IPS DF 19.7 (cell line): Measurements from ENCODE around the gene RC3H2.
A peak's percentile ranks its signal among the peaks of the same experiment; 100 is the strongest.
"Not testable (repeated sequence)": the region's sequence is repeated elsewhere in the genome, so short reads cannot be mapped to it uniquely, and the experiment has no call there.

Experiments
- DNase-seq: peaks from one replicate; pipeline ENCODE4 v3.0.0-alpha.2; 2013; ENCODE audit warnings: low read depth, low spot score

RC3H2 gene

DNA sequence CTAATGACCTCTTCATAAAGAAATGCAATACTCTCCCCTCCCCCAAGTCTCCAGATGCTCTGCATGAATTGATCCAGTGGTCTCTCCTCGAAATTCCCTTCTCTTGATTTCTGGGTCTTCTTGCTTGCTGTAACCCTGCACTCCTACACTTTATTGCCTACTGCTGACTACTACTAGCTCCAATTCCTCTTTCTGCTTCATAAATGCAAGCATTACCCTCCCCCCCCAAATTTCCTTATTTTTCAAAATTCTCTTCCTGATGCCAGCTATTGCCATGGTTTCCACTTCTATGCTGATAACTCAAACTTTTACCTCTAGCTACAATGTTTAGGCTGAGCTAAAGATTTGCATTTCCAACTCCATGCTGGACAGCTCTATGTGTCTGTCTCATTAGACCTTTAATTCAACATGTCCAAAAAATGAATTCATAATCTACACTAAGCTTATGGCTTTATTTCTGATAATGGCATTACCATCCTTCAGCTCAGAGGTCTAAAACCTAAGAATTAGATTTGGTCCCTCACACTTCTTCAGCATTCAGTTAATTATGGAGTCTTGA, 24.7 kb upstream of the RC3H2 start:
- no peak for DNase-seq

DNA sequence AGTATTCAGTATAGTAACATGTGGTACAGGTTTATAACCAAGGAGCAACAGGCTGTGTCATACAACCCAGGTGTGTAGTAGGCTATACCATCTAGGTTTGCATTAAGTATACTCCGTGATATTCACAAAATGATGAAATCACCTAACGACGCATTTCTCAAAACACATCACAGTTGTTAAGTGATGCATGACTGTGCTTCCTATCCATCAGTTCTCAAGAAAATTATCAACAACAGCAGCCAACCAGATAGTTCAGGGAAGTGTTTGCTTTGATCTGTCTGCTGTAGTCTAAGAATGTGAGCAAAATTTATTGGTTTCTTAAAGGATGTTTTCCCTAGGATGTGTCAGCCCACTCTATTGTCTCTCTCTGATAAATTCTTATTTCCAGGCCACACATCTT, 18.8 kb upstream of the RC3H2 start:
- no peak for DNase-seq

DNA sequence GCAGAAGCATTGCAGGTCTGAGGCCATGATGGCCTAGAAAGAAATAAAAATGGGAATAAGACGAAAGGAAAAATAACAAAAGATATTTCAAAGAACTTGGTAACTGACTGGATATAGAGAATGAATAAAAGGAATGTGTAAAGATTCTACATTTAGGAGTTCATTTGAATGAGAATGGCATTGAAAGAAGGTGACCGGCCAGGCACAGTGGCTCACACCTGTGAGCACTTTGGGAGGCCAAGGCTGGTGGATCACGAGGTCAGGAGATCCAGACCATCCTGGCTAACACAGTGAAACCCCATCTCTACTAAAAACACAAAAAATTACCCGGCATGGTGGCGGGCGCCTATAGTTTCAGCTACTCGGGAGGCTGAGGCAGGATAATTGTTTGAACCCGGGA, 17.6 kb upstream of the RC3H2 start:
- no peak for DNase-seq

DNA sequence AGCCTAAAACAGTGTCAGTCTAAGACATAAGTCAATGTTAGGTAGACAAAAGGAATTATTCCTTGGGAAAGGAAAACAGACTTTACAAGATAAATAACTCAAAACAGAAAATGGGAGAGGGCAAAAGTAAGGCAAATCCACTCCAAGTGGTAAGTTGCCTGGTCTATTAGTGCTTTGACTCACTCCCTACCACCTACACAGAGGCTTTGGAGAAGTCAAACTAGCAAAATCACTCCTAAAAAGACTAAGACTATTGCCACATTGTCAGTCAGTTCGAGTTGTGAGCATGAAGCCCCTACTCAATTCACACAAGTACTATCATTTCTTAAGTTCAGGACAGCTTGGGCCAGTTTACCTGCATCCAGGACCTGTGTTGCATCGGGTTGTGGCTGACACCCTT, 13.2 kb upstream of the RC3H2 start:
- no peak for DNase-seq

DNA sequence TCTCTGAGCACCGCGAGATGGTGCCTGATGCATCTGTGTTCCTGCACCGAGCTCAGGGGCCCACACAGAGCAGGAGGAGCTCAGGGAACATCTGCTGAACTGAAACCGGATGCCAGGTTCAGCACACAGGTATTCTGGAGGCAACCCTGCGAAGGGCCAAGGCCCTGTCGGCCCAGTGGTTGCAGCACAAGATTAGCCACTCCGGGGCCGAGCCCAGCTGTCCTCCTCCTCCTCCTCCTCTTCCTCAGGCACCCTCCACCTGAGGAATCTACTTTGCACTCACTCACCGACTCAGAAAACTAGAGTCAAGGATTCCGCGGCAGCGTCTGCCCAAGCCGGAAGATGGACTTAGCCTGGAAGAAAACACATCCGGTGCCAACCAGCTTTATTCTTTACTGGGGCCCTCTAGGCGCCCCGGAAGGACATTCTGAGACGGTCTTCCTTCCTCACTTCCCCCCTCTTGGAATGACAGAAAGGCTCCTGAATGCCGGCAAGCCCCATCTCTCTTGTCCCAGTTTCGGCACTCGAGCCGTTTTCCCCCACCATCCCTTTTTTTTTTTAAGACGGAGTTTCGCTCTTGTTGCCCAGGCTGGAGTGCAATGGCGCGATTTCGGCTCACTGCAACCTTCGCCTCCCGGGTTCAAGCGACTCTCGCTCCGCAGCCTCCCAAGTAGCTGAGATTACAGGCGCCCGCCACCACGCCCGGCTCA, 8.0 kb upstream of the RC3H2 start, which contains the start of gene ZBTB6:
Gene ZBTB6, minus strand, starts transcription at position 360 of the 710 bp plus-strand sequence. CDS start 1,251 bp downstream, outside the sequence.
- DNase-seq = peak; percentile 74

DNA sequence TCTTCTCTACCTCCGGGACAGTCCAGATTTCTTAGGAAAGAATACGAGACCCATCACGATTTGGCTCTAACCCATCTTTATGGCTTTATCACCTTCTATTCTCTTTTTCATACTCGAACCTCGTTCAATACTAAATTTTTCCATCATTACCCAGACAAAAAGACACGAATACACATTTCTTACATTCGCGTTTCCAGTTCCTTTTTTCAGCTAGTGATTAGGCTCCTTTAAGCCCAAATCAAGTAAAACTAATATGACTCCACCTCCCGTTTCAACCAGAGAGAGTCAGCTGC, 7.5 kb upstream of the RC3H2 start:
- DNase-seq = no peak

DNA sequence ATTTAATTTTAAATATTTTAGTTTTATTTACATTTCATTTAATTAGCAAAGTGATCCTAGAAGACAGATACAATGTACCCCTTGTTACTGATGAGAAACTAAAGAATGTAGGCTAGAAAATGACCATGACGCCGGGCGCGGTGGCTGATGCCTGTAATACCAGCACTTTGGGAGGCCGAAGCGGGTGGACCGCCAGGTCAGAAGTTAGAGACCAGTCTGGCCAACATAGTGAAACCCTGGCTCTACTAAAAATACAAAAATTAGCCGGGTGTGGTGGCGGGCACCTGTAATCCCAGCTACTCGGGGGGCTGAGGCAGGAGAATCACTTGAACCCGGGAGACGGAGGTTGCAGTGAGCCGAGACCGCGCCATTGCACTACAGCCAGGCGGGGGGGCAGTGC, 963 bp upstream of the RC3H2 start:
- not testable (repeated sequence) for DNase-seq

DNA sequence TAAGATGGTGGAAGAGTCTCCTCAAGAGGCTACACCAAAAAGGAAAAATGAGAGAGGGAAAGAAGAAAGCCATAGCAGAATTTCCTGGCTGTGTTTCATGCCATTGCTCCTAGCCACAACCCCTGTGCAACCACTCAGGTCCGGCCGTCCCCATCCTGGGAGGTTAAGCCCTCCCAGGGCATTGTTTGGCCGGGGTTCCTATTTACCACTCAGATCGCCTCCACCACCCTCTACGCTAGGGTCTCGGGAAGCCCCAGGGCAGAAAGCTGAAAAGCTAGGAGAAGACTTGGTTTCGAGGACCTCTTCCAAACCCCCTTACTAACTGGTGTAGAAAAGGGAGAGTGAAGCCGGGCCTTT, 715 bp downstream of the RC3H2 start:
- DNase-seq = no peak

DNA sequence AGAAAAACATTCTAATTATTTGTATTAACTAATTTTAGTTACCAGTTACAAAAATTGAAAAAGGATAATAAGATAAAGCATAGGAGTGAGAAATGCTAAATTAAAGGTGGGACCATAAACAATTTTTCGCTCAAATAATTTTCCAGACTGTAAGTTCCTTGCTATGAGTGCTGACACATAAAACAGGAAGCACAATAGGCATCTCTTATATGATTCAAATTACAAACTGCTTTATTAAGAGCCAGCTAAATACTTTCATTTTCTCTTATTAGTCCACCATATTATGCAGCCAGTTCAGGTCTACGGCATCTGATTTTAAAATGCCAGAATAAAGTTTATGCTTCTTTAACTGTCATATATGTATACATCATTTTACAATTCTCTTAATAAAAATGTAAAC, 4.4 kb downstream of the RC3H2 start:
- no peak for DNase-seq

DNA sequence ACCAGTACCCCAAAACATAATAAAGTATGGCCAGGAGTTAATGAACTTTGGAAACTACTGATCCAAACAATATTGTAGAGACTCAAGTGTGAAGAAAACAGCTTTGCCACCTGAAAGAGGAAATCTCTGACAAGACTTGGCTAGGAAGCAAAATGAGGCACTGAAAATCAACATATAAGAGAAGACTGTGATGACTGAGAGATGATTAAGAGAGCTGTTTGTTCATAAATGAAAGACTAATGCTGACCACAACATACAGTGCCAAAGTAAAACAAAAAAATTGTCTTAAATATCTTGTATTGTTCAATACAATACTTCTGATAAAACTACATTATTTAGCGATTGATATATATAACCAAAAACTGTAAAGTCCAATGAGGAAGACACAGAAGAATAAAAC, 7.2 kb downstream of the RC3H2 start:
- no peak for DNase-seq

DNA sequence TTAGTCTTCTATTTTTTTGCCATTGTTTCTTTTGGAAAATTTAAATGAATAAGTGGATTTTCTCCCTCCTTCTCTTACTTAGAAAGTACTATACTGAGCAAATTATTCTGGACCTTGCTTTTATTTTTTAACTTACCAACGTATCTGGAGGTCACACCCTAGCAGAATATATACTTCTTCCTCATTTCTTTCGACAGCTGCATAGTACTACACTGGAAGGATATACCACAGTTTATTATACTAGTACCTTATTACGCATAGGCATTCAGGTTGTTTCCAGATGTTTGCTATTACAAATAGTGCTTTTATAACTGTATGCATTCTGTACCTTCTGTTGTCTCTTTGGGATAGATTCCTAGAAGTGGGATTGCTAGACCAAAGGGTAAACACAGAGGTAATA, 16.7 kb downstream of the RC3H2 start:
- no peak for DNase-seq

DNA sequence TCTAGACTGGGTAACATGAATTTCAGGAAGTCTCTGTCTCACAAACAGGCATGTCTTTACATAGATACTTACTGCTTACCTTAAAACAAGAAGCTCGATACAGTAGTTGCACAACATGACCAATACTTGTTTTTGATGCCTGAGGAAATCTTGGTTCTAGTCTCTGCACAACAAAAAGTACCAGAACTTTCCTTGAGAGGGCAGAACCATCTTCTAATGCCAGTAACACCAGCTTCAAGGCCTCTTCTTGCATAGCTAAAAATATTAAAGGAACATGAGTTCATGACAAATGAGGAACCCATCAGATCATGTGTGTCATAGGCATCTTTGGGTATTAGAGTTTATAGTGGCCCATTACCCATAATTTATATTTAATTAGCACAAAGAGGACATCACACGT, 22.0 kb downstream of the RC3H2 start:
- DNase-seq = no peak

DNA sequence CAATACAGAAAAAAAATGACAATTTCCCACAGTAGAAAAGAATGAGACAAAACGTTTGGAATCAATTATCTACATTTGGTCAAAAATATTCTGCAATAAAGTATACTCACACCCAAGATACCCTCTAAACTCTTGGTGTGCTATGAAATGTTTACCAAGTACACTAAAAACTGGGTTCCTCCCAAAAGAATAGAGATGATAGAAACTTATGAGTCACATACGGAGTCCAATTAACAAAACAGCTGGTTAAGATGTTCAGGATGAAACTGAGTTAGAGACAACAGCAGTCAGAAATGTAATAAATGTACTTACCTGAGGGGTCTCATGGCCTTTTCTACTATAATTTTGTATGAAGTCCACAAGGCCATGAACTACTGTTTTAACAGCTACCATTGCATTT, 25.7 kb downstream of the RC3H2 start:
- no peak for DNase-seq

DNA sequence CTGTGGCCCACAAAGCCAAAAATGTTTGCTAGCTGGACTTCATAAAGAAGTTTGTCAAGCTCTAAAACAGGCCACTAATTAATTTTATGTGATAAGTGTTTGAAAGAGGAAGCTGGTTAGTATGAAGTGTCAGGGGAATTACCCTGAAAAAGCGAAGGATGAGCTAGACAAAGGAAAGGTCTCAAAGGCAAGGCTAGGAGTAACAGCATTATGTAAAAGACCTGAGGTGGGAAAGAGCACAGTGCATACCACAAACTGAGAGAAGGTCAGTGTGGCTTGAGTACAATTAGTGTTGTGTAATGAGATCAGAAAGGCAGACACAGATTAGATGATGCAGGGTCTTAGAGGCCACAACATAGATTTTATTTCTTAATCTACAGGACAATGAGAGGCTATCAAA, 29.6 kb downstream of the RC3H2 start:
- DNase-seq = no peak

DNA sequence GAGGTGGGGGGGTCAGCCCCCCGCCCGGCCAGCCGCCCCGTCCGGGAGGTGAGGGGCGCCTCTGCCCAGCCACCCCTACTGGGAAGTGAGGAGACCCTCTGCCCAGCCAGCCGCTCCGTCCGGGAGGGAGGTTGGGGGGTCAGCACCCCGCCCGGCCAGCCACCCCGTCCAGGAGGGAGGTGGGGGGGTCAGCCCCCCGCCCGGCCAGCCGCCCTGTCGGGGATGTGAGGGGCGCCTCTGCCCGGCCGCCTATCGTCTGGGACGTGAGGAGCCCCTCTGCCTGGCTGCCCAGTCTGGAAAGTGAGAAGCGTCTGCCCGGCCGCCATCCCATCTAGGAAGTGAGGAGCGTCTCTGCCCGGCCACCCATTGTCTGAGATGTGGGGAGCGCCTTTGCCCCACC, 37.9 kb downstream of the RC3H2 start:
- not testable (repeated sequence) for DNase-seq

DNA sequence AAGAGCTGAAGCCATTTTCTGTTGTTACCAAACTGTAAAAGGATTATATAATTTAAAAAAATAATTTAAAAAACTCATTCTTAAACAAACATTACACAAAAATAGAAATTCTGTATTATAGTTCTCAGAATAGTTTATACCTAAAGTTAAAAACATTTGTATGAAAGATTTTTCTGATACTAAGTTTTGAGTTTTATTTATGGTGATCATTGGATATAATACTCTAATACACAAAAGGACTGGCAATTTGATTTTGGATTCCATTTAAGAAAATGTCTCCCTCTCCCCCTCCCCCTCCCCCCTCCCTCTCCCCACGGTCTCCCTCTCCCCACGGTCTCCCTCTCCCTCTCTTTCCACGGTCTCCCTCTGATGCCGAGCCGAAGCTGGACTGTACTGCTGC, 39.1 kb downstream of the RC3H2 start:
- DNase-seq = no peak

DNA sequence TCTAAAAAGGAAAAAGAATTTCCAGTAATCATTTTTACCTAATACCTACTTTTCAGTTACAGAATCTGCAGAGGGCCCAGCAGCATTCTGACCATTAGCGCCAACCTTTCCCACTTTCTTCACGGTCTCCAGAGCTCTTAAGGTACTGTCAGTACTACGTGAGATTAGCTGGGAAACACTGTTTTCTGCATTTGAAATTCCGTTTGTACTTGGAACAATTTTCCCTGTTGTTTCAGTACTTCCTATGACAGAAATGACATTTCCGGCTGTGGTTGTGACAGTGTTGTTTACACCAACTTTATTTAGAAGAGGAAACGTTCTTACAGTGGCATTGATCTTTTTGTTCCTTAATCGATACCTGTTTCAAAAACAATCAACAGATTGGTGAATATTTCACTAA, 39.9 kb downstream of the RC3H2 start:
- no peak for DNase-seq

DNA sequence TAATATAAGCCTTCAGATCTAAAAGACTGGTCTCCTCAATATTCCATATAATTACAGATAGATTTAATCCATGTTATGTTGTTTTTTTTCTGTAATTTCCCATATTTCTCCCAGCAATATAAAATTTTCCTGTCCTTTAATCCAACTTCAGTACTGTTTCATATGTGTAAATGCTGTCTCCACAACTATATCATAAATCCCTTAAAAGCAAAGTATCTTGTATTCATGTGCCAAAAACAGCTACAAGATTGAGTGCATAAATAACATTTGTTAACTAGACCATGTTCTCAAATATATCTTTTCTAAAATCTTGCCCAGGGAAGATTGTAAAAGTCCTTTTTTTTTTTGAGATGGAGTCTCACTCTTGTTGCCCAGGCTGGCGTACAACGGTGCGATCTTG, 41.8 kb downstream of the RC3H2 start:
- no peak for DNase-seq

DNA sequence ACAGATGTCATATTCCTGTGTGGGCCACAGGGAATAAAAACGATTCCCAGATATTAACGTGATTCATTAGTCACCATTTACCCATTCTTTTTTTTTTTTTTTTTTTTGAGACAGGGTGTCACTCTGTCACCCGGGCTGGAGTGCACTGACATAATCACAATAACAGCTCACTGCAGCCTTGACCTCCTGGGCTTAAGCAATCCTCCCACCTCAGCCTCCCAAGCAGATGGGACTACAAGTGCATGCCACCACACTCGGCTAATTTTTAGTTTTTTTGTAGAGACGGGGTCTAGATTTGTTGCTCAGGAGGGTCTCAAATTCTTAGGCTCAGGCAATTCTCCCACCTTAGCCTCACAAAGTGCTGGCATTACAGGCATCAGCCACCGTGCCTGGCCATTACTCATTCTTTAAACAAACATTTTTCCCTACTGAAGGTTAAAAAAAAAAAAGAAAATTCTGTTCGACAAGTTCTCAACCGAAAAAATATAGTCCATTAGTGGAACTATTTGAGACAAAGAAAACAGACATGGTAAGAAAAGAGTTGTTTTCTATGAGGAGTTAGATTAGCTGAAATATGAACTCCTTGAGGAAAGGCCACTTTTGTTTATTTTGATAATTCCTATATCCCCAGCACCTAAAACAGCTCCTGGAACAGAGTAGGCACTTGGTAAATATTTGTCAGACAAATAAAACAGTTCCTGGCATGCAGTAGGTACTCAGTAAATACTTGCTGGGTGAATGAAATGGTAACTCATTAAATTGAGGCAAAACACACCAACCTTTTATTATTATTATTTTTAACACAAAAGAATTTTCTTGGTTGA, 44.6 kb downstream of the RC3H2 start:
- no peak for DNase-seq

DNA sequence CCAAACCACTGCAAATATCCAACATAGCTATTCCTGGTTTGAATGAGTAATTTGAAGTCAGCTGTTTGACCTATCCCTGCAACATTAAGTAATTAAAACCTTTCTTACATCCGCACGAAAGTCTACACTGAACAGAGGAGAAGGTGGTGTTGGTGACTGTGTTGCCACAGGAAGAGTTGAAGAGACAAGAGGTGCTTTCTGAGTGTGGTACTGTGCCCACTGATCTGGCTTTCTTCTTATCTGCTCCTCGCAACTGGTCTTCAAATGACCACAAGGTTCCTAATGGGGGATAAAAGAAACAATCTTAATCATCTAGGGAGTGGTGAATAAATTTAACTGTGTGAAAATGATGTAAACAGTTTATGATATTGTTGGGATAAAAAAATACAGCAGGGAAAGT, 47.3 kb downstream of the RC3H2 start:
- DNase-seq = no peak

DNA sequence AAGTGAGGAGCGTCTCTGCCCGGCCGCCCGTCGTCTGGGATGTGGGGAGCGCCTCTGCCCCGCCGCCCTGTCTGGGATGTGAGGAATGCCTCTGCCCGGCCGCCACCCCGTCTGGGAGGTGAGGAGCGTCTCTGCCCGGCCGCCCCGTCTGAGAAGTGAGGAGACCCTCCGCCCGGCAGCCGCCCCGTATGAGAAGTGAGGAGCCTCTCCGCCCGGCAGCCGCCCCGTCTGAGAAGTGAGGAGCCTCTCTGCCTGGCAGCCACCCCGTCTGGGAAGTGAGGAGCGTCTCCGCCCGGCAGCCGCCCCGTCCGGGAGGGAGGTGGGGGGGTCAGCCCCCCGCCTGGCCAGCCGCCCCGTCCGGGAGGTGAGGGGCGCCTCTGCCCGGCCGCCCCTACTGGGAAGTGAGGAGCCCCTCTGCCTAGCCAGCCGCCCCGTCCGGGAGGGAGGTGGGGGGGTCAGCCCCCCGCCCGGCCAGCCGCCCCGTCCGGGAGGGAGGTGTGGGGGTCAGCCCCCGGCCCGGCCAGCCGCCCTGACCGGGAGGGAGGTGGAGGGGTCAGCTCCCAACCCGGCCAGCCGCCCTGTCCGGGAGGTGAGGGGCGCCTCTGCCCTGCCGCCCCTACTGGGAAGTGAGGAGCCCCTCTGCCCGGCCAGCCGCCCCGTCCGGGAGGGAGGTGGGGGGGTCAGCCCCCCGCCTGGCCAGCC, 52.9 kb downstream of the RC3H2 start:
- DNase-seq = not testable (repeated sequence)

DNA sequence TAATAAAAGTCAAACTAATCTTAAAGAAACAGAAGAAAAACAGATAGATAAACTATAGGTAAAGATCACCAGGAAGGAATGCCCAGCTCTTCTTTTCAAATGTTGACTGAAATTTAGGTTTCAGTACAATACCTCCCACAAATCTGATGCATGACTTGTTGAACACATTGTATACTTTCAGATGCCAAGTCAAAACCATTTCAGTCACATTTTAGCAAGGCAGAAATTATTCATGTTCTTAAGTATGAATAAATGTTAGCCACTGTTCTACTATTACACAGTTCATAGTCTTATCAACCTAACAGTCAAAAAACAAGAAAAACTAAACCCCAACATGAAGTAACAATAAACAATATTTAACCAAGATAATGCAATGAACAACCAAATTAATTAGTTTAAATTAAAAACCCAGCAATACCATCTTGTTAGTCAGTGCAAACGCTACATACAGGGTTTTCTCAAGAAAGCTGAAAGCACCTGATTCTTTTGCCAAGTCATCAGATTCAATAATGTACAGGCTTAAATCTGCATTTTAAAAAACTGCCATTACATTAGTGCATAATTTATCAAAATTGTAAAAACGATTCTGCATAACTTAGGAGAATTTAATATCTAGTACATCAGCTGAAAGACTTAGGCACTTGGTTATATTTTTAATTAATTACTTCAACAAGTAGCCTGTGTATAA, 56.8 kb downstream of the RC3H2 start:
- no peak for DNase-seq
